Sigmoid colon (tissue), 7 donors: ENCODE data around the gene NT5C3A. TPM values are rescaled to one million over a fixed set of nuclear protein-coding genes. Genes with fewer than 3 reads are reported as not detected.
A peak's percentile ranks its signal among the peaks of the same experiment; 100 is the strongest.

Source experiments
- DNase-seq: peaks from one replicate; pipeline ENCODE4 v3.0.0-alpha.2; 2019
- H3K27ac ChIP-seq, 4 donors: fragments of 200-600 bp; sonication (generic); one replicate each; pipeline ENCODE4 v1.5.1; 2016 to 2019; ENCODE audit warnings: mild to moderate bottlenecking in 1 of 4
- H3K27me3 ChIP-seq, 3 donors: fragments of 200-600 bp; sonication (generic); one replicate each; pipeline ENCODE4 v1.5.1; 2019; ENCODE audit warnings: mild to moderate bottlenecking in 1 of 3
- H3K36me3 ChIP-seq, 4 donors: fragments of 200-600 bp; sonication (generic); one replicate each; pipeline ENCODE4 v1.5.1; 2016 to 2019
- H3K4me1 ChIP-seq, 4 donors: fragments of 200-600 bp; sonication (generic); one replicate each; pipeline ENCODE4 v1.5.1; 2017 to 2019
- H3K4me3 ChIP-seq, 4 donors: fragments of 200-600 bp; sonication (generic); one replicate each; pipeline ENCODE4 v1.5.1; 2017 to 2019; ENCODE audit warnings: mild to moderate bottlenecking in 2 of 4, moderate library complexity in 1 of 4
- H3K9me3 ChIP-seq, 4 donors: fragments of 200-600 bp in 3 of 4; sonication (generic) in 3 of 4; one replicate each; pipeline versions ENCODE4 v1.5.1 to v1.6.1; 2013 to 2019
- EP300 ChIP-seq, 4 donors: sonication (generic); formaldehyde crosslinking; IDR thresholded peaks; one replicate each; pipeline ENCODE4 v1.6.1; 2017; ENCODE audit warnings: antibody characterized with exemption in 4 of 4
- POLR2A ChIP-seq, 2 donors: fragments of 450-650 bp; IDR thresholded peaks; one replicate each; pipeline ENCODE4 v1.6.1; 2016; ENCODE audit warnings: antibody characterized with exemption in 2 of 2, mild to moderate bottlenecking in 2 of 2, moderate library complexity in 2 of 2
- POLR2AphosphoS5 ChIP-seq, 4 donors: sonication (generic); formaldehyde crosslinking; IDR thresholded peaks; one replicate each; pipeline ENCODE4 v1.6.1; 2017; ENCODE audit warnings: antibody characterized with exemption in 4 of 4
- WGBS, 2 donors: extraction: QIAGEN DNeasy Blood & Tissue Kit; methylation state at CpG; one replicate each; pipeline ENCODE4 v1.1.7; 2013; 5-methylcytosine and 5-hydroxymethylcytosine counted together
- intact Hi-C: fragments of 100-400 bp; cut with DNase I; formaldehyde crosslinking; loops from one replicate; pipeline ENCODE4 v1.15.1; 2023
- polyA plus RNA-seq, 3 donors: library from polyadenylated mRNA; stranded (reverse); fragments of 200-250 nt; gene quantifications; one replicate each; pipeline ENCODE4 v1.2.3, GENCODE V29; 2013
- total RNA-seq, 4 donors: library from RNA; depleted of rRNA; stranded (reverse); fragments of >200 nt; gene quantifications; one replicate each; pipeline ENCODE4 v1.1.0, GENCODE V29; 2016
- TF ChIP-seq, protein P1 (sequence below), 4 experiments: fragments of 450-650 bp in 3 of 4; fragments of 200-600 bp in 1 of 4; IDR thresholded peaks; one replicate each; pipeline ENCODE4 v1.5.1; 2016 to 2019; ENCODE audit warnings: antibody characterized with exemption in 4 of 4, mild to moderate bottlenecking in 3 of 4, moderate library complexity in 2 of 4
- donor health status: healthy with polysubstance abuse.
- donor health status: Bipolar disorder and iron deficiency.
- donor health status: healthy.

The NT5C3A gene
- total and polyA plus RNA-seq, 7 donors, result 20.6 to 270 (median 29.6) TPM

DNA sequence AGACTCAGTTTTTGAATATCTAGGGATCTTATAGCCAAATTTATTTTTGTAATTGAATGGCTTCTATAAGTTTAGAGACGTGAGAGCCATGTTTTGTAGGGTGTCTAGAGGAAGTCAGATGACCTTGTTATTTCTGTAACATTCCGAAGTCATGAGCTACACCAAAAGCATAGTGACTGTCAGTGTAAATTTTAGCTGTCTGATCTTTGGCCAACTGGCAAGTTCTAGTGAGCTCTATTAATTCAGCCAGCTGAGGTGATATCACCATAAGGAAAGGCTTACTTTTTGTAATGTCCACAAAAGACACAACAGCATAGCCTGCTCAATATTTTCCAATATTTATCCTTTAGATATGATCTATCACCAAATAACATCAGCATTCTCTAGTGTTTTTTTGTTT lies 9.9 kb upstream of the NT5C3A start:
- Histone ChIP-seq H3K36me3 (no peaks in the 10 kb centered on the region), H3K4me3 (no peak overlapping the region), H3K4me1 (peaks cover 0 to 13% (median 10%) of the 10 kb centered on the region in 4 donors), H3K9me3 (peaks cover 0 to 2% (median 0%) of the 10 kb centered on the region in 4 donors), H3K27ac (peak overlapping the region in 2 of 4 donors; percentile 44 to 69), H3K27me3 (no peaks in the 10 kb centered on the region)
- TF ChIP-seq EP300 (IDR thresholded peaks at IDR 0.05), result peak in 1 of 4 donors; percentile 34
- no peak for TF ChIP-seq POLR2A (IDR thresholded peaks at IDR 0.05)
- TF ChIP-seq POLR2AphosphoS5 (IDR thresholded peaks at IDR 0.05), result peak in 3 of 4 donors; percentile 53 to 69 (median 62)
- WGBS, 2 donors, result 63 to 81% methylated on average over 2 of the region's 2 CpGs
- intact Hi-C loops, result no loop called here
- DNase-seq, result no peak

DNA sequence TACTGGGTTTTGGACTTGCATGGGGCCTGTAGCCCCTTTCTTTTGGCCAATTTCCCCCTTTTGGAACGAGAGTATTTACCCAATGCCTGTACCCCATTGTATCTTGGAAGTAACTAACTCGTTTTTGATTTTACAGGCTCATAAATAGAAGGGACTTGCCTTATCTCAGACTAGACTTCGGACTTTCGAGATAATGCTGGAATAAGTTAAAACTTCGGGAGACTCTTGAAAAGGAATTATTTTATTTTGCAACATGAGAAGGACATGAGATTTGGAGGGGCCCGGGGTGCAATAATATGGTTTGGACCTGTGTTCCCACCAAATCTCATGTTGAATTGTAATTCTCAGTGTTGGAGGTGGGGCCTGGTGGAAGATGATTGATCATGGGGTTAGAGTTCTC lies 8.3 kb upstream of the NT5C3A start:
- Histone ChIP-seq H3K4me1 (peaks cover 0 to 13% (median 10%) of the 10 kb centered on the region in 4 donors), H3K4me3 (no peak overlapping the region), H3K27me3 (no peaks in the 10 kb centered on the region), H3K27ac (no peak overlapping the region), H3K9me3 (peaks cover 0 to 2% (median 0%) of the 10 kb centered on the region in 4 donors), H3K36me3 (no peaks in the 10 kb centered on the region)
- TF ChIP-seq, protein P1, sequence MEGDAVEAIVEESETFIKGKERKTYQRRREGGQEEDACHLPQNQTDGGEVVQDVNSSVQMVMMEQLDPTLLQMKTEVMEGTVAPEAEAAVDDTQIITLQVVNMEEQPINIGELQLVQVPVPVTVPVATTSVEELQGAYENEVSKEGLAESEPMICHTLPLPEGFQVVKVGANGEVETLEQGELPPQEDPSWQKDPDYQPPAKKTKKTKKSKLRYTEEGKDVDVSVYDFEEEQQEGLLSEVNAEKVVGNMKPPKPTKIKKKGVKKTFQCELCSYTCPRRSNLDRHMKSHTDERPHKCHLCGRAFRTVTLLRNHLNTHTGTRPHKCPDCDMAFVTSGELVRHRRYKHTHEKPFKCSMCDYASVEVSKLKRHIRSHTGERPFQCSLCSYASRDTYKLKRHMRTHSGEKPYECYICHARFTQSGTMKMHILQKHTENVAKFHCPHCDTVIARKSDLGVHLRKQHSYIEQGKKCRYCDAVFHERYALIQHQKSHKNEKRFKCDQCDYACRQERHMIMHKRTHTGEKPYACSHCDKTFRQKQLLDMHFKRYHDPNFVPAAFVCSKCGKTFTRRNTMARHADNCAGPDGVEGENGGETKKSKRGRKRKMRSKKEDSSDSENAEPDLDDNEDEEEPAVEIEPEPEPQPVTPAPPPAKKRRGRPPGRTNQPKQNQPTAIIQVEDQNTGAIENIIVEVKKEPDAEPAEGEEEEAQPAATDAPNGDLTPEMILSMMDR (IDR thresholded peaks at IDR 0.05), result no peak
- TF ChIP-seq POLR2AphosphoS5 (IDR thresholded peaks at IDR 0.05), result no peak
- TF ChIP-seq EP300 (IDR thresholded peaks at IDR 0.05), result no peak
- no peak for TF ChIP-seq POLR2A (IDR thresholded peaks at IDR 0.05)
- intact Hi-C loops, result no loop called here
- no peak for DNase-seq
- WGBS, 2 donors, result 23 to 74% methylated on average over 6 of the region's 6 CpGs

DNA sequence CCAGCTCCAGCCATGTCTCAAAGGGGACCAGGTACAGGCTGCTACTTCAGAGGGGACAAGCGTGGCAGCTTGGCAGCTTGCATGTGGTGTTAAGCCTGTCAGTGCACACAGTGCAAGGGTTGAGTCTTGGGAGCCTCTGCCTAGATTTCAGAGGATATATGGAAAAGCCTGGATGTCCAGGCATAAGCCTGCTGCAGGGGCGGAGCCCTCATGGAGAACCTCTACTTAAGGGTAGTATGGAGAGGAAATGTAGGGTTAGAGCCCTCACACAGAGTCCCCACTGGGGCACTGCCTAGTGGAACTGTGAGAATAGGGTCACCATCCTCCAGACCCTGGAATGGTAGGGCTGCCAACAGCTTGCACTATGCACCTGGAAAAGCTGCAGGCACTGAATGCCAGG lies 7.7 kb upstream of the NT5C3A start:
- intact Hi-C loops, result no loop called here
- peaks cover 0 to 2% (median 0%) of the 10 kb centered on the region in 4 donors for H3K9me3 ChIP-seq
- no peak for DNase-seq
- H3K27me3 ChIP-seq, result no peaks in the 10 kb centered on the region
- TF ChIP-seq POLR2AphosphoS5 (IDR thresholded peaks at IDR 0.05), result no peak
- TF ChIP-seq POLR2A (IDR thresholded peaks at IDR 0.05), result no peak
- TF ChIP-seq, protein P1 (IDR thresholded peaks at IDR 0.05), result no peak
- TF ChIP-seq EP300 (IDR thresholded peaks at IDR 0.05), result no peak
- H3K36me3 ChIP-seq, result no peaks in the 10 kb centered on the region
- H3K4me1 ChIP-seq, result peaks cover 0 to 13% (median 10%) of the 10 kb centered on the region in 4 donors
- no peak overlapping the region for H3K27ac ChIP-seq
- 93 to 99% methylated on average over 2 of the region's 2 CpGs for WGBS, 2 donors
- H3K4me3 ChIP-seq, result no peak overlapping the region

DNA sequence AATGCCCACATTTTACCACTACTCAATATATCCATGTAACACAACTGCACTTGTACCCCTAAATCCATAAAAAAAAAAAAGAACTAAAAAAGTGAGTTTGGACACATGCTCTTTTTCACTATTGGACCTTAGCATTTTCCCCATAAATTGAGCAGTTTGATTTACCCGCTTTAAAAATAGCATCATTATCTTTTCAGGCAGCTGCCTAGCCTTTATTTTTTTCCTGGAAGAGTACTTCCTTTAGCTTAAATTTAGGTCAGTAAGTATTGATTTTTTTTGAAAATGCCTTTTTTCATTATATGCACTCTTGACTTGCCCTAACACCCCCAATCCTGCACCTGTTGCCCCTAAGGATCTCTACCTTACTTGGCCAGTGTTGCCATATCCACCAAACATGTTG lies 5.3 kb upstream of the NT5C3A start:
- H3K27me3 ChIP-seq, result no peaks in the 10 kb centered on the region
- no peak overlapping the region for H3K4me3 ChIP-seq
- H3K27ac ChIP-seq, result no peak overlapping the region
- peaks cover 0 to 17% (median 8%) of the 10 kb centered on the region in 4 donors for H3K4me1 ChIP-seq
- WGBS, 2 donors, result 83 to 89% methylated on average over 1 of the region's 1 CpG
- H3K9me3 ChIP-seq, result peaks cover 0 to 2% (median 0%) of the 10 kb centered on the region in 4 donors
- no peaks in the 10 kb centered on the region for H3K36me3 ChIP-seq
- DNase-seq, result no peak
- intact Hi-C loops, result loop anchor here (10.0 kb wide), 1 partner anchor 573 kb away; the partner anchor contains the start of genes AVL9 and LSM5
- TF ChIP-seq EP300 (IDR thresholded peaks at IDR 0.05) (no peak), POLR2A (IDR thresholded peaks at IDR 0.05) (no peak), POLR2AphosphoS5 (IDR thresholded peaks at IDR 0.05) (no peak)
- TF ChIP-seq, protein P1 (IDR thresholded peaks at IDR 0.05), result no peak

DNA sequence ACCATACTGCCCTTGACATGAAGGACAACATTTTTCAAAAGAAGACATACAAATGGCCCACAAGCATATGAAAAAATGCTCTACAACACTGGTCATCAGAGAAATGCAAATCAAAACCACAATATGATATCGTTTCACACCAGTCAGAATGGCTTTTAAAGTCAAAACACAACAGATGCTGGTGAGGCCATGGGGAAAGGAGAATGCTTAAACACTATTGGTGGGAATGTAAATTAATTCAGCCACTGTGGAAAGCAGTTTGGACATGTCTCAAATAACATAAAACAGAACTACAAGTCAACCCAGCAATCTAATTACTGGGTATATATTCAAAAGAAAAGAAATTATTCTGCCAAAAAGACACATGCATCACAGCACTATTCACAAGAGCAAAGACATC lies 4.2 kb upstream of the NT5C3A start:
- Histone ChIP-seq H3K9me3 (peaks cover 0 to 2% (median 0%) of the 10 kb centered on the region in 4 donors), H3K27ac (no peak overlapping the region), H3K4me1 (peaks cover 0 to 9% (median under 1%) of the 10 kb centered on the region in 4 donors), H3K36me3 (no peaks in the 10 kb centered on the region), H3K27me3 (no peaks in the 10 kb centered on the region), H3K4me3 (no peak overlapping the region)
- no peak for DNase-seq
- 83 to 87% methylated on average over 1 of the region's 1 CpG for WGBS, 2 donors
- TF ChIP-seq POLR2AphosphoS5 (IDR thresholded peaks at IDR 0.05) (no peak), POLR2A (IDR thresholded peaks at IDR 0.05) (no peak), EP300 (IDR thresholded peaks at IDR 0.05) (no peak)
- TF ChIP-seq, protein P1 (IDR thresholded peaks at IDR 0.05), result no peak
- intact Hi-C loops, result loop anchor here (10.0 kb wide), 1 partner anchor 572 kb away; the partner anchor contains the start of genes AVL9 and LSM5
